Cardiac fibroblast (primary cell): ENCODE results near the gene POU3F3.

Experiments
- DNase-seq, 2 donors: peaks; one replicate each; pipeline versions ENCODE4 v3.0.0 to v3.0.0-alpha.2; 2010; ENCODE audit warnings: low read depth in 2 of 2
- H3K4me3 ChIP-seq, 2 donors: replicated peaks in 1 of 2; 1 replicate in 1 of 2; 2 replicates in 1 of 2; pipeline ENCODE4 v1.5.1; 2011; ENCODE audit warnings: low read depth in 2 of 2, low read length in 2 of 2, mild to moderate bottlenecking in 2 of 2, moderate library complexity in 1 of 2
- CTCF ChIP-seq: IDR thresholded peaks from one replicate; pipeline ENCODE4 v1.5.1; 2011; ENCODE audit warnings: low read depth, mild to moderate bottlenecking, low read length, inconsistent platforms

The POU3F3 gene

GRCh38 chr2:104862058-104862941 is 8.4 kb downstream of the POU3F3 start:
- no peak for TF ChIP-seq CTCF
- H3K4me3 ChIP-seq: no peak overlapping the region
- no peak for DNase-seq

GRCh38 chr2:104863146-104863467 is 9.2 kb downstream of the POU3F3 start:
- no peak for DNase-seq
- no peak overlapping the region for H3K4me3 ChIP-seq
- TF ChIP-seq CTCF: no peak

DNA sequence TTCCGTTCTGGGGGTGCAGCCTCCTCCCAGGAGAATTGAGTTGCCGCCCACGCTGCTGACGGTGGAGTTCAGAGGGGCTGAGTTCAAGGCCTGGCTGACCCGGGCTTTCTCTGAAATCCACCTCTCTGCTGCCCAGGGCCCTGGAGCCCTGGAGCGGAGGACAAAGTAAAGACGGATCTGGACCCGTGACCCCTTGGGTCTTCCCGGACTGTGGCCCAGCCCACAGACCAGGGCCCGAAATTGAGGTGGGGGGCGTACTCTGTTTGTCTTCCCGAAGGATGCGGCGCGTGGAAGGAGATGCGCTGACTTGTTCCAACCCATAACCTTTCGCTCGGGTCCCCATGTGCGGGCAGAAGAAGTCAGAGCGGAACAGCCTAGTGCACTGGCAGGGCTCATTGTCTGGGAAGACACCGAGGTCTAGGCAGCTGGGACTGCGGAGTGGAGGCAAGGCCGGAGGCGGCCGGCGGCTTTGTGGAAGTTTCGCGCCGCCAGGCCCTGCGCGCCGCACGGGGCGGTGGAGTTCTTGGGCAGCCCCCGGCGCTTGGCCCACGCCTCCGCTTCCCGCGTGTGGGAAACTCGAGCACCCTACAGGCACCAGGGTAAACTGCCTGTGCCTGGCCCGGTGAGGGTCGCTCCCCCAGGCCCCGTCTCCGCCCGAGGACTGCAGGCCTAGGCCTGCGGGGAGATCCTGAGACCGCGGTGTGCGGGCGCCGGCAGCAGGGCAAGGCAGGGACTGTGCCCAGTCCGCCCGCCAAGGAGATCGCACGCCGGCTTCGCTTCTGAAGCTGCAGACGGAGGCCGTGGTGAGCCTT is 9.8 kb downstream of the POU3F3 start:
- DNase-seq: no peak
- H3K4me3 ChIP-seq: no peak overlapping the region
- no peak for TF ChIP-seq CTCF

- TF ChIP-seq CTCF: no peak
- DNase-seq: no peak
- H3K4me3 ChIP-seq: no peak overlapping the region
Measured at GRCh38 chr2:104864280-104865095, 10.6 kb downstream of the POU3F3 start.

DNA sequence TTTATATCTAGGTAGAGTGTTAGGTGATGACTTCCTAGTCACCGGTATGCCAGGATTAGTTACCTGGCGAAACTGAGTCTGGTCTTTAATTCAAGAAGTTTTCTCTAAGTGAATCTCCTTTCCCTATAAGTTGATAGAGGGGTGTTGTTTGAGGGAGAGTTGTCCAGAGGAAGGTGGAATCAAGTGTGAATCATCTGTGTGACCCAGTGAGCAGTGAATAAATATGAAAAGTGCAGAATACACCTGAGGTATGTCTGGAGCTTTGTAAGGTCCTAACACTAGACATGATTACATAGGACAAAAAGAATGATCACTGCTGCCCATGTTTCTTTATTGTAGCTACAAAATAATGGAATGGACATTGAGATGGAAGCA is 11.2 kb downstream of the POU3F3 start:
- no peak overlapping the region for H3K4me3 ChIP-seq
- DNase-seq: no peak
- no peak for TF ChIP-seq CTCF

DNA sequence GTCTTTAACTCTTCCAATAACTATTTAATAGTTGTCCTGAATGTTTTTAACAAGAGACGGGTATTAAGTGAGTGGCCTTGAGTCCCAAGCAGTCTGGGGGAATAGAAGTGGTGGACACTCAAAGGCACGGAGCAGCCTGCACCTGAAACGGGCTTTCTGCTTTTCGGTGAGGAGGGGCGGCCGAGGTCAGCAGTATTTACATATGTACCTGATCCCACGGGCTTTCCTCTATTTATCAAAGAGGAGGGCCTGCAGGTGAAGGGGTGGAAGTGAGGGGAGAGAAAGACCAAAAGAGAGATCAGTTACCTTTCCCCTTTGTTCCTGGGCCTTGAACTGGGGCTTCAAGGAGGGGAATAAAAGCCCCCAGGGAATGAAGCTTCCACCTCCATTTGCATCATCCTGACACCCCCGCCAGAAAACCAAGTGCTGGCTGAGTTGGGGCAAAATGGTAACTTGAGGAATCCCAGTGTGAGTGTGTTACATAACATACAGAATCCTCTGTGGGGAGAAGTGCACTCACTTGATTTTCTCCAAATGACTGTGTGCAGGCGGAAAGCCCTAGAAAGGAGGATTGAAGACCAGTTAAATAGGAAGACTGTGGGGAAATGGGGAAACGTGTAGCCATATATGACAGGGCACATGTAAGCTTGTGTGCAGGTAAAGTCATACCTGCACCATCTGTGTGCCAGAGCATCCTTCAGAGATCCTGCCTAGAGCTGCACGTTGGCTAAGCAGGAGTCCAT is 12.4 kb downstream of the POU3F3 start:
- no peak for DNase-seq
- no peak overlapping the region for H3K4me3 ChIP-seq

More for the DNA sequence above, 12.4 kb downstream of the POU3F3 start:
- TF ChIP-seq CTCF: no peak
